NT2/D1 (cell line): ENCODE results near the gene EXOC7.

Source experiments
- SUZ12 ChIP-seq: IDR thresholded peaks from 2 replicates; pipeline ENCODE4 v1.6.1; 2011; ENCODE audit not compliant: insufficient read length, insufficient read depth; ENCODE audit errors: extremely low read depth
- YY1 ChIP-seq: IDR thresholded peaks from 2 replicates; pipeline ENCODE4 v1.6.1; 2011; ENCODE audit not compliant: insufficient read length, insufficient read depth

DNA sequence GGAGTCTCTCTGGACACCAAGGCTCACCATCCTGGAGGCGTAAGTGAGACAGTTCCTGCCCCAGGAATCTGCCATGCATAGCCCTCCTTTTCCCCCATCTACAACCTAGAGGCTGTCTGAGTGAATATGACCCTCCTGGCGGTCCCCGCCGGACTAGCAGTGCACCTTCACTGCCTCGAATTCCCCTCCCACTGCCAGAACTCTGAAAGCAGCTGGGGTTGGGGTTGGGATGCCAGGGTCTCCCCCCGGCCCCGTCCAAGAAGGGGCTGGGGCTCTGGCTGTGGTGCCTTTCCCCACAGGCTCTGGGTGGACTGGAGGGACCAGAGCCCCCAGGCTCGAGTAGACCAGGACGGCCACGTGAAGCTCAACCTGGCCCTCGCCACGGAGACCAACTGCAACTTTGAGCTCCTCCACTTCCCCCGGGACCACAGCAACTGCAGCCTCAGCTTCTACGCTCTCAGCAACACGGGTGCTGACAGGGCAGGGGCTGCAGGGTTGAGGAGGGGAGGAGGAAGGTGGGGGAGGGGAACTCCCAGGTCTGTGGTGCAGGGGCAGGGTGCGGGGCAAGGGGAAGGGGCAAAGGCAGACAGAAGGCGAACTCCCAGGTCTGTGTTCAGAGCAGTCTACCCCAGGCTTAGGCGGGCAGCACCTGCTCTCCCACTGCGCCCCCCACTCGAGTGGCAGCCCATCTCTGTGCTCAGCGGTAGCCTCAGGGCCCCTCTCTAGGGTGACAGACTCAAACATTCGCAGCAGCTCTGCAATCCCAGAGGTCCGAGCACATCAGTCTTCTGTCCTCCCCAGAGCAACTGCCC is 23.4 kb downstream of the EXOC7 start:
- TF ChIP-seq YY1, result no peak
- no peak for TF ChIP-seq SUZ12
